PFSK-1 (cell line): ENCODE results near the gene AP3B1.

Experiments used
- FOXP2 ChIP-seq: optimal IDR thresholded peaks from 2 replicates; pipeline ENCODE3; 2011; ENCODE audit warnings: borderline replicate concordance, control low read depth, inconsistent platforms; ENCODE audit not compliant: insufficient read depth; ENCODE audit errors: extremely low read length, extremely low read depth
- POLR2AphosphoS5 ChIP-seq: IDR thresholded peaks from 2 replicates; pipeline ENCODE4 v1.6.1; 2012; ENCODE audit warnings: low read depth, mild to moderate bottlenecking, control low read depth, low read length, moderate library complexity
- SIN3A ChIP-seq: IDR thresholded peaks from 2 replicates; pipeline ENCODE4 v1.6.1; 2012; ENCODE audit warnings: mild to moderate bottlenecking, low read length, moderate library complexity, borderline replicate concordance; ENCODE audit not compliant: insufficient read depth
- TAF1 ChIP-seq: IDR thresholded peaks from 2 replicates; pipeline ENCODE4 v1.6.1; 2012; ENCODE audit warnings: low read length, control low read depth, borderline replicate concordance; ENCODE audit not compliant: insufficient read depth
- TF ChIP-seq, protein P1 (sequence below), 2 experiments: IDR thresholded peaks; 2 replicates each; pipeline versions ENCODE4 v1.6.1 to v1.8.0; 2011 to 2012; ENCODE audit warnings: low read depth in 2 of 2, low read length in 2 of 2, control low read depth in 1 of 2, inconsistent platforms in 1 of 2, mild to moderate bottlenecking in 1 of 2, moderate library complexity in 1 of 2; ENCODE audit not compliant: insufficient read depth in 1 of 2

The AP3B1 gene

DNA sequence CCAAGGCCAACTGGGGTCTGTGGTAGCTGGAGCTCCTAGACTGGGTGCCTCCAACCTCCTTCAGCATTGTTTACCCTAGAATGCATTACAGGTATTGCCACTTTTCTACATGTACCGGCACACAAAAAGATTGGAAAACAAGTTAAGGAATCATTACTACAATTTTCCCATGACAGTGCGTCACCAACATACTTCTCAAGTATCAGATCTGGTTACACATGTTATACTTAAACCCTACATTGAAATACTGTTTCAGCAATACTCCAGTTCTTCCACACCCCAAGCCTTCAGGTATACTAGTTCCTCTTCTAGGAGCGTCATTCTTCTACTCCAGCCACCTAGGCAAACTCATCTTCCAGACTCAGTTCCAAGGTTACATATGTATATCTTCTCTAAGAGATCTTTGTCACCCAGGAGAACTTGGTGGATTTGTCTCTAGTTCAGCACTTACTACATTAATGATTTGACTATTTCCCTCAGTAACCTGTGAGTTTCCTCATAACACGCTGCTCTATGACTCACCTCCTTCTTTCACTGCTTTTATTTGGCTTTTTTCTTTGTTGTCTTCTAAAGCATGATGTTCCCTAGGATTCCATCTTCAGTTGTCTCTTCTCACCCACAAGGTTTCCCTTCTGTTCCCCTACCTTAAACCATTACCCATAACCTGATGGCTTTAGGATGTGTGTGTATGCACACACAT is 217.0 kb downstream of the AP3B1 start:
- TF ChIP-seq TAF1 (no peak), POLR2AphosphoS5 (no peak), FOXP2 (no peak), SIN3A (no peak)
- TF ChIP-seq, protein P1, sequence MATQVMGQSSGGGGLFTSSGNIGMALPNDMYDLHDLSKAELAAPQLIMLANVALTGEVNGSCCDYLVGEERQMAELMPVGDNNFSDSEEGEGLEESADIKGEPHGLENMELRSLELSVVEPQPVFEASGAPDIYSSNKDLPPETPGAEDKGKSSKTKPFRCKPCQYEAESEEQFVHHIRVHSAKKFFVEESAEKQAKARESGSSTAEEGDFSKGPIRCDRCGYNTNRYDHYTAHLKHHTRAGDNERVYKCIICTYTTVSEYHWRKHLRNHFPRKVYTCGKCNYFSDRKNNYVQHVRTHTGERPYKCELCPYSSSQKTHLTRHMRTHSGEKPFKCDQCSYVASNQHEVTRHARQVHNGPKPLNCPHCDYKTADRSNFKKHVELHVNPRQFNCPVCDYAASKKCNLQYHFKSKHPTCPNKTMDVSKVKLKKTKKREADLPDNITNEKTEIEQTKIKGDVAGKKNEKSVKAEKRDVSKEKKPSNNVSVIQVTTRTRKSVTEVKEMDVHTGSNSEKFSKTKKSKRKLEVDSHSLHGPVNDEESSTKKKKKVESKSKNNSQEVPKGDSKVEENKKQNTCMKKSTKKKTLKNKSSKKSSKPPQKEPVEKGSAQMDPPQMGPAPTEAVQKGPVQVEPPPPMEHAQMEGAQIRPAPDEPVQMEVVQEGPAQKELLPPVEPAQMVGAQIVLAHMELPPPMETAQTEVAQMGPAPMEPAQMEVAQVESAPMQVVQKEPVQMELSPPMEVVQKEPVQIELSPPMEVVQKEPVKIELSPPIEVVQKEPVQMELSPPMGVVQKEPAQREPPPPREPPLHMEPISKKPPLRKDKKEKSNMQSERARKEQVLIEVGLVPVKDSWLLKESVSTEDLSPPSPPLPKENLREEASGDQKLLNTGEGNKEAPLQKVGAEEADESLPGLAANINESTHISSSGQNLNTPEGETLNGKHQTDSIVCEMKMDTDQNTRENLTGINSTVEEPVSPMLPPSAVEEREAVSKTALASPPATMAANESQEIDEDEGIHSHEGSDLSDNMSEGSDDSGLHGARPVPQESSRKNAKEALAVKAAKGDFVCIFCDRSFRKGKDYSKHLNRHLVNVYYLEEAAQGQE (IDR thresholded peaks at IDR 0.05; ENCODE audit: insufficient read depth in 1 of 2, low read depth in 2 of 2, low read length in 2 of 2) = no peak

DNA sequence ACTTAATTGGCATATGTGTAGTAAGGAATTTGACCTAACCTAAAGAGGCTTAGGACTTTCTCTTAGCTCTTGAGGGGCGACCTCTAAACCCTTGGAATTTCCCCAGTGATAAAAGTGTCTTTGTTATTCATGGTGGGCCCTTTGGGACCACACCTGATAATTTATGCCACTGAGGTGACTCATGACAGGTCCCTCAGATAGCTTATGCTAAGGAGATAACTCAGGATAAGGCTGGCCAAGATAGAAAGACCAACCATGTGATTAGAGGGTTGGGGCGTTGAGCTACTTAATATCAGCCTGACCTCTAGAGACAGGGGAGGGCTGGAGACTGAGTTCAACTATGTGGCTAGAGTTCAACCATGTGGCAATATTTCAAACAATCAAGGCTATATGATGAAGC is 218.1 kb downstream of the AP3B1 start:
- TF ChIP-seq FOXP2 (no peak), POLR2AphosphoS5 (no peak), TAF1 (no peak), SIN3A (no peak)
- TF ChIP-seq, protein P1 (IDR thresholded peaks at IDR 0.05; ENCODE audit: insufficient read depth in 1 of 2, low read depth in 2 of 2, low read length in 2 of 2) = no peak

DNA sequence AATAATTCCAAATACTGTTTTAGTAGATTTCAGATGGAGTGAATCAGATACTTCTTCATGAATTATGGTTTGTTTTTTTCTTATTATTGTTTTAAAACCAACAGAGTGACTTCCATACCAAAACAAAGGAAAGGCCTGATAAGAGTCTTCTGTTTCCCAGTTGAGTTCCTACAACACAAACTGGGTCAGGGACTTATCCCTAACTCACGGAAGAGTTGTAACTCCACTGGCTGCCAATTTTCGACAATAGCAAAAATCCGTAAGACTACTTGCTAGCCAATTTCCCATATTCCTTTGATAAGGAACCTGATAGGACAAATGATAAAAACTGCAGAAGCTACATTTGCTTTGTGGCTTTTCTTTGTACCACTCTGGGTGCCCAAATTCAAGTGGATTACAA is 219.2 kb downstream of the AP3B1 start:
- no peak for TF ChIP-seq POLR2AphosphoS5
- TF ChIP-seq SIN3A = no peak
- TF ChIP-seq FOXP2 = no peak
- TF ChIP-seq, protein P1 (IDR thresholded peaks at IDR 0.05; ENCODE audit: insufficient read depth in 1 of 2, low read depth in 2 of 2, low read length in 2 of 2) = no peak

DNA sequence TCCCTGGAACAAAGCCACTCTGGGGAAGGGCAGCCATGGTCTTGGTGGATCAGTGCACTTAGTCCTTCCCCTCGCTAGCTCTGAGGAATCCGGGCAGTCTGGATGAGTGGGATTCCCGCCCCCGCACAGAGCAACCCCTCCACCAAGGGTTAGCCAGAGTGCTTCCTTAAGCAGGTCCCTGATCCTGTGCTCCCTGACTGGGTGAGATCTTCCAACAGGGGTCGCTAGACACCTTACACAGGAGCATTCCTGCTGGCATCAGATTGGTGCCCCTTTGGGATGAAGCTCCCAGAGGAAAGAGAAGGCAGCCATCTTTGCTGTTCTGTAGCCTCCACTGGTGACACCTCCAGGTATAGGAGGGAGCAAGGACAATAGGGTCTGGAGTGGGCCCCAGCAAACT is 228.8 kb downstream of the AP3B1 start:
- TF ChIP-seq SIN3A (no peak), TAF1 (no peak), FOXP2 (no peak), POLR2AphosphoS5 (no peak)
- TF ChIP-seq, protein P1 (IDR thresholded peaks at IDR 0.05; ENCODE audit: insufficient read depth in 1 of 2, low read depth in 2 of 2, low read length in 2 of 2) = no peak

DNA sequence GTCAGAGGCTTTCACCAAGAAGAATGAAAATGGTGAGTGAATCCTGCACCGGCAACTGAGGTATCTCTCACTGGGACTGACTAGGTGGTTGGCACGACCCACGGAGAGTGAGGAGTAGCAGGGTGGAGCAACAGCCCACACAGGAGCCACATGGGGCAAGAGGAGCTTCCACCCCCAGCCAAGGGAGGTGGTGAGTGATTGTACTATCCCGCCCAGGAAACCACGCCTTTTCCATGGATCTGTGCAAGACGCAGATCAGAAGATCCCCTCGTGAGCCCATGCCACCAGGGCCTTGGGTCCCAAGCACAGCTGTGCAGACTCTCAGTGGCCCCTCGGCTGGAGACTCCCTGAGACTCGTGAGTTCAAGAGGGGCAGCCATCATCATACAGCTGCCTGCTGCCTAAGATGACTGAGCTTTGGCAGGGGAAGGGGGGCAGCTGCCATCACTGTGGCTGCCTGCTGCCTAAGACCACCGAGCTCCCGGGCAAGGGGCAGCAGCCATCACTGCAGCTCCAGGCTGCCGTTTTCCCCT is 229.5 kb downstream of the AP3B1 start:
- no peak for TF ChIP-seq FOXP2
- no peak for TF ChIP-seq TAF1
- TF ChIP-seq SIN3A = no peak
- no peak for TF ChIP-seq POLR2AphosphoS5
- TF ChIP-seq, protein P1 (IDR thresholded peaks at IDR 0.05; ENCODE audit: insufficient read depth in 1 of 2, low read depth in 2 of 2, low read length in 2 of 2) = no peak
